Activated CD4-positive, alpha-beta T cell treated with anti-CD3 and anti-CD28 coated beads, Interleukin-2, amount 10 ng/mL, durations not matched to agents 24 days and 14 days (primary cell): ENCODE measurements around the gene HMGB4. TPM values are rescaled to one million over a fixed set of nuclear protein-coding genes. Genes with fewer than 3 reads are reported as not detected.

Source experiments
- DNase-seq: peaks from one replicate; pipeline ENCODE4 v3.0.0; 2022
- H3K27ac Mint-ChIP-seq: one replicate; pipeline ENCODE4 v1.8.0; 2022; ENCODE audit warnings: mild to moderate bottlenecking, mixed read lengths
- H3K27me3 Mint-ChIP-seq: one replicate; pipeline ENCODE4 v1.8.0; 2022; ENCODE audit warnings: mixed read lengths
- H3K36me3 Mint-ChIP-seq: one replicate; pipeline ENCODE4 v1.8.0; 2022; ENCODE audit warnings: low read depth, mild to moderate bottlenecking, mixed read lengths
- H3K4me1 Mint-ChIP-seq: one replicate; pipeline ENCODE4 v1.8.0; 2021; ENCODE audit warnings: mixed read lengths
- H3K4me3 Mint-ChIP-seq: one replicate; pipeline ENCODE4 v1.8.0; 2022; ENCODE audit warnings: mild to moderate bottlenecking, moderate library complexity, mixed read lengths
- H3K9me3 Mint-ChIP-seq: one replicate; pipeline ENCODE4 v1.8.0; 2021; ENCODE audit warnings: mixed read lengths
- intact Hi-C: fragments of 100-400 bp; cut with micrococcal nuclease; formaldehyde crosslinking; loops from one replicate; pipeline ENCODE4 v1.15.1; 2023
- total RNA-seq: library from RNA; stranded (reverse); gene quantifications from 2 replicates; pipeline ENCODE4 v1.2.3, GENCODE V29; 2022

Gene HMGB4
- total RNA-seq, 1 donor from 2014 or later: not detected

- no peaks in the 10 kb centered on the region for H3K36me3 Mint-ChIP-seq
- no peak overlapping the region for H3K27ac Mint-ChIP-seq
- H3K4me3 Mint-ChIP-seq: no peak overlapping the region
- H3K4me1 Mint-ChIP-seq: no peaks in the 10 kb centered on the region
- no peaks in the 10 kb centered on the region for H3K27me3 Mint-ChIP-seq
- no peaks in the 10 kb centered on the region for H3K9me3 Mint-ChIP-seq
- intact Hi-C loops: no loop called here
- peak; percentile 21 for DNase-seq
These were observed 37.2 kb upstream of the HMGB4 start for GRCh38 chr1:33826711-33827110.

- Mint-ChIP-seq H3K27ac (no peak overlapping the region), H3K27me3 (no peaks in the 10 kb centered on the region), H3K9me3 (no peaks in the 10 kb centered on the region), H3K4me3 (no peak overlapping the region), H3K36me3 (no peaks in the 10 kb centered on the region), H3K4me1 (no peaks in the 10 kb centered on the region)
- intact Hi-C loops: no loop called here
- no peak for DNase-seq
These were observed 35.8 kb upstream of the HMGB4 start for GRCh38 chr1:33828059-33828458.

GRCh38 chr1:33828654-33829053, 35.2 kb upstream of the HMGB4 start:
- Mint-ChIP-seq H3K4me1 (no peaks in the 10 kb centered on the region), H3K9me3 (no peaks in the 10 kb centered on the region), H3K36me3 (no peaks in the 10 kb centered on the region), H3K27me3 (no peaks in the 10 kb centered on the region), H3K27ac (no peak overlapping the region), H3K4me3 (no peak overlapping the region)
- DNase-seq: peak; percentile 12
- intact Hi-C loops: no loop called here

GRCh38 chr1:33836911-33837310, 27.0 kb upstream of the HMGB4 start:
- no peaks in the 10 kb centered on the region for H3K4me1 Mint-ChIP-seq
- H3K27me3 Mint-ChIP-seq: no peaks in the 10 kb centered on the region
- no peak overlapping the region for H3K4me3 Mint-ChIP-seq
- no peaks in the 10 kb centered on the region for H3K9me3 Mint-ChIP-seq
- intact Hi-C loops: no loop called here
- no peak for DNase-seq
- no peak overlapping the region for H3K27ac Mint-ChIP-seq
- no peaks in the 10 kb centered on the region for H3K36me3 Mint-ChIP-seq

- intact Hi-C loops: no loop called here
- Mint-ChIP-seq H3K27ac (no peak overlapping the region), H3K9me3 (no peaks in the 10 kb centered on the region), H3K4me1 (no peaks in the 10 kb centered on the region), H3K4me3 (no peak overlapping the region), H3K27me3 (no peaks in the 10 kb centered on the region), H3K36me3 (no peaks in the 10 kb centered on the region)
- DNase-seq: no peak
These were observed 26.2 kb upstream of the HMGB4 start for GRCh38 chr1:33837635-33838034.

GRCh38 chr1:33841494-33841893, 22.4 kb upstream of the HMGB4 start:
- no peak for DNase-seq
- Mint-ChIP-seq H3K27me3 (no peaks in the 10 kb centered on the region), H3K9me3 (no peaks in the 10 kb centered on the region), H3K4me3 (no peak overlapping the region), H3K36me3 (no peaks in the 10 kb centered on the region), H3K27ac (no peak overlapping the region), H3K4me1 (no peaks in the 10 kb centered on the region)
- intact Hi-C loops: no loop called here

GRCh38 chr1:33842348-33842747, 21.5 kb upstream of the HMGB4 start:
- no peak overlapping the region for H3K4me3 Mint-ChIP-seq
- DNase-seq: no peak
- no peaks in the 10 kb centered on the region for H3K4me1 Mint-ChIP-seq
- no peak overlapping the region for H3K27ac Mint-ChIP-seq
- no peaks in the 10 kb centered on the region for H3K27me3 Mint-ChIP-seq
- H3K9me3 Mint-ChIP-seq: no peaks in the 10 kb centered on the region
- intact Hi-C loops: no loop called here
- H3K36me3 Mint-ChIP-seq: no peaks in the 10 kb centered on the region

- no peaks in the 10 kb centered on the region for H3K36me3 Mint-ChIP-seq
- intact Hi-C loops: no loop called here
- H3K27me3 Mint-ChIP-seq: peaks cover 4% of the 10 kb centered on the region
- no peaks in the 10 kb centered on the region for H3K4me1 Mint-ChIP-seq
- H3K4me3 Mint-ChIP-seq: no peak overlapping the region
- DNase-seq: no peak
- no peak overlapping the region for H3K27ac Mint-ChIP-seq
- H3K9me3 Mint-ChIP-seq: no peaks in the 10 kb centered on the region
These were observed 19.7 kb upstream of the HMGB4 start for GRCh38 chr1:33844166-33844565.

- no peak overlapping the region for H3K27ac Mint-ChIP-seq
- H3K36me3 Mint-ChIP-seq: no peaks in the 10 kb centered on the region
- intact Hi-C loops: no loop called here
- H3K27me3 Mint-ChIP-seq: peaks cover 7% of the 10 kb centered on the region
- H3K4me1 Mint-ChIP-seq: no peaks in the 10 kb centered on the region
- DNase-seq: no peak
- no peak overlapping the region for H3K4me3 Mint-ChIP-seq
- no peaks in the 10 kb centered on the region for H3K9me3 Mint-ChIP-seq
These were observed 17.0 kb upstream of the HMGB4 start for GRCh38 chr1:33846861-33847260.

GRCh38 chr1:33848205-33848937, 15.5 kb upstream of the HMGB4 start:
- intact Hi-C loops: no loop called here
- Mint-ChIP-seq H3K27me3 (peaks cover 10% of the 10 kb centered on the region), H3K4me3 (no peak overlapping the region), H3K27ac (no peak overlapping the region), H3K36me3 (no peaks in the 10 kb centered on the region), H3K9me3 (no peaks in the 10 kb centered on the region), H3K4me1 (no peaks in the 10 kb centered on the region)
- no peak for DNase-seq

GRCh38 chr1:33849211-33849610, 14.7 kb upstream of the HMGB4 start:
- no peak for DNase-seq
- H3K4me3 Mint-ChIP-seq: no peak overlapping the region
- H3K36me3 Mint-ChIP-seq: no peaks in the 10 kb centered on the region
- intact Hi-C loops: no loop called here
- H3K9me3 Mint-ChIP-seq: no peaks in the 10 kb centered on the region
- no peak overlapping the region for H3K27ac Mint-ChIP-seq
- H3K4me1 Mint-ChIP-seq: no peaks in the 10 kb centered on the region
- H3K27me3 Mint-ChIP-seq: peaks cover 11% of the 10 kb centered on the region

GRCh38 chr1:33850481-33850880, 13.4 kb upstream of the HMGB4 start:
- no peak for DNase-seq
- H3K27ac Mint-ChIP-seq: no peak overlapping the region
- H3K36me3 Mint-ChIP-seq: no peaks in the 10 kb centered on the region
- no peak overlapping the region for H3K4me3 Mint-ChIP-seq
- H3K27me3 Mint-ChIP-seq: peaks cover 11% of the 10 kb centered on the region
- intact Hi-C loops: no loop called here
- H3K9me3 Mint-ChIP-seq: no peaks in the 10 kb centered on the region
- no peaks in the 10 kb centered on the region for H3K4me1 Mint-ChIP-seq

- Mint-ChIP-seq H3K27ac (no peak overlapping the region), H3K4me3 (no peak overlapping the region), H3K36me3 (no peaks in the 10 kb centered on the region), H3K4me1 (no peaks in the 10 kb centered on the region), H3K9me3 (no peaks in the 10 kb centered on the region), H3K27me3 (peaks cover 11% of the 10 kb centered on the region)
- no peak for DNase-seq
- intact Hi-C loops: no loop called here
These were observed 11.2 kb upstream of the HMGB4 start for GRCh38 chr1:33852711-33853110.

- H3K36me3 Mint-ChIP-seq: no peaks in the 10 kb centered on the region
- no peaks in the 10 kb centered on the region for H3K4me1 Mint-ChIP-seq
- no peak overlapping the region for H3K4me3 Mint-ChIP-seq
- intact Hi-C loops: no loop called here
- H3K27ac Mint-ChIP-seq: no peak overlapping the region
- peaks cover 8% of the 10 kb centered on the region for H3K27me3 Mint-ChIP-seq
- no peak for DNase-seq
- H3K9me3 Mint-ChIP-seq: no peaks in the 10 kb centered on the region
These were observed 10.4 kb upstream of the HMGB4 start for GRCh38 chr1:33853431-33853830.

- intact Hi-C loops: no loop called here
- Mint-ChIP-seq H3K36me3 (no peaks in the 10 kb centered on the region), H3K27ac (no peak overlapping the region), H3K4me1 (no peaks in the 10 kb centered on the region), H3K4me3 (no peak overlapping the region), H3K9me3 (no peaks in the 10 kb centered on the region), H3K27me3 (peaks cover 7% of the 10 kb centered on the region)
- DNase-seq: no peak
These were observed 9.8 kb upstream of the HMGB4 start for GRCh38 chr1:33854091-33854490.
